Ascending aorta (tissue), 2 donors: ENCODE measurements around the gene NTRK3. TPM values are rescaled to one million over a fixed set of nuclear protein-coding genes. Genes with fewer than 3 reads are reported as not detected.
A peak's percentile ranks its signal among the peaks of the same experiment; 100 is the strongest.

ENCODE experiments used
- DNase-seq, 2 donors: peaks; one replicate each; pipeline ENCODE4 v3.0.0-alpha.2; 2019; ENCODE audit warnings: low spot score in 2 of 2
- H3K27ac ChIP-seq, 2 donors: fragments of 200-600 bp; sonication (generic); one replicate each; pipeline ENCODE4 v1.5.1; 2016 to 2017; ENCODE audit warnings: mild to moderate bottlenecking in 1 of 2
- H3K27me3 ChIP-seq: fragments of 200-600 bp; sonication (generic); one replicate; pipeline ENCODE4 v1.5.1; 2017
- H3K36me3 ChIP-seq, 2 donors: fragments of 200-600 bp; sonication (generic); one replicate each; pipeline ENCODE4 v1.5.1; 2016
- H3K4me1 ChIP-seq, 2 donors: fragments of 200-600 bp; sonication (generic); one replicate each; pipeline ENCODE4 v1.5.1; 2016 to 2017; ENCODE audit warnings: mild to moderate bottlenecking in 1 of 2
- H3K4me3 ChIP-seq, 2 donors: fragments of 200-600 bp; sonication (generic); one replicate each; pipeline ENCODE4 v1.5.1; 2016 to 2017; ENCODE audit warnings: mild to moderate bottlenecking in 1 of 2
- H3K9me3 ChIP-seq, 2 donors: fragments of 200-600 bp; sonication (generic); one replicate each; pipeline ENCODE4 v1.5.1; 2016
- intact Hi-C: fragments of 100-400 bp; cut with DNase I; formaldehyde crosslinking; loops from one replicate; pipeline ENCODE4 v1.15.1; 2023
- total RNA-seq: library from RNA; depleted of rRNA; stranded (reverse); fragments of >200 nt; gene quantifications from one replicate; pipeline ENCODE4 v1.1.0, GENCODE V29; 2016
- TF ChIP-seq, protein P1 (sequence below), 3 experiments: fragments of 200-600 bp in 2 of 3; fragments of 450-650 bp in 1 of 3; sonication (generic) in 2 of 3; IDR thresholded peaks; one replicate each; pipeline ENCODE4 v1.5.1; 2016 to 2019; ENCODE audit warnings: antibody characterized with exemption in 3 of 3, mild to moderate bottlenecking in 1 of 3, moderate library complexity in 1 of 3

The NTRK3 gene
- total RNA-seq, 1 donor from 2014 or later, result 52.7 TPM

DNA sequence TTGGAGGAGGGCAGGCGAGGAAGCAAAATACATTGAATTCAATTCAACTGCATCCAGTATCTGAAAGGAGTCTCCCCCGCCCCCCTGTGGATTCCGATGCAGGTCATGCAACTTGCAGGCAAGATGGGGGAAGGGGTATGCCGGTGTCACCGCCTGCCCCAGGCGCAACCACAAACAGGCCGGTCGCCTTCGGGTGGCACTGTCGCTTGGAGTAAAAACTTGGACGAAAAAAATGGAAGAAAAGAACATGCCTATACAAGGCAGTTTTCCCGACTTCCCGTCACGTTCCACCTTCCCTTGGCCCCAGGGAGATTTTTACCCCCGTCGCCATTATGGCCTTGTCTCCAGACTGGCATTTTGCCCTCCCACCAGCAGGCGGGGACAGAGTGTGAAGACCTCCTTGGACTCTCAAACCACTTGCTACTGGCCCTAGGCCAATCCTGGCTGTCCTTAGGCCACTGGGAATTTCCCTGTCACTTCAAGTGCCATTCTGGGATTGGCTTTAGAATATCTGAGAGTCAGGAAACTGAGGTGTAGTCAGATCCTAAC, 1.6 kb upstream of the NTRK3 start:
- TF ChIP-seq, protein P1, sequence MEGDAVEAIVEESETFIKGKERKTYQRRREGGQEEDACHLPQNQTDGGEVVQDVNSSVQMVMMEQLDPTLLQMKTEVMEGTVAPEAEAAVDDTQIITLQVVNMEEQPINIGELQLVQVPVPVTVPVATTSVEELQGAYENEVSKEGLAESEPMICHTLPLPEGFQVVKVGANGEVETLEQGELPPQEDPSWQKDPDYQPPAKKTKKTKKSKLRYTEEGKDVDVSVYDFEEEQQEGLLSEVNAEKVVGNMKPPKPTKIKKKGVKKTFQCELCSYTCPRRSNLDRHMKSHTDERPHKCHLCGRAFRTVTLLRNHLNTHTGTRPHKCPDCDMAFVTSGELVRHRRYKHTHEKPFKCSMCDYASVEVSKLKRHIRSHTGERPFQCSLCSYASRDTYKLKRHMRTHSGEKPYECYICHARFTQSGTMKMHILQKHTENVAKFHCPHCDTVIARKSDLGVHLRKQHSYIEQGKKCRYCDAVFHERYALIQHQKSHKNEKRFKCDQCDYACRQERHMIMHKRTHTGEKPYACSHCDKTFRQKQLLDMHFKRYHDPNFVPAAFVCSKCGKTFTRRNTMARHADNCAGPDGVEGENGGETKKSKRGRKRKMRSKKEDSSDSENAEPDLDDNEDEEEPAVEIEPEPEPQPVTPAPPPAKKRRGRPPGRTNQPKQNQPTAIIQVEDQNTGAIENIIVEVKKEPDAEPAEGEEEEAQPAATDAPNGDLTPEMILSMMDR (IDR thresholded peaks at IDR 0.05), result peak in 2 of 3 experiments; percentile 41 to 60
- Histone ChIP-seq H3K27me3 (no peaks in the 10 kb centered on the region), H3K4me1 (peaks cover 4 to 12% of the 10 kb centered on the region in 2 donors), H3K27ac (peak overlapping the region; percentile 83 to 86), H3K9me3 (no peaks in the 10 kb centered on the region), H3K4me3 (peak overlapping the region; percentile 76 to 79), H3K36me3 (no peaks in the 10 kb centered on the region)
- DNase-seq, result peak in 1 of 2 donors; percentile 90
- intact Hi-C loops, result loop anchor here (1.0 to 10.0 kb wide), 3 partner anchors 16 to 783 kb away; no protein-coding TSS in a partner anchor

DNA sequence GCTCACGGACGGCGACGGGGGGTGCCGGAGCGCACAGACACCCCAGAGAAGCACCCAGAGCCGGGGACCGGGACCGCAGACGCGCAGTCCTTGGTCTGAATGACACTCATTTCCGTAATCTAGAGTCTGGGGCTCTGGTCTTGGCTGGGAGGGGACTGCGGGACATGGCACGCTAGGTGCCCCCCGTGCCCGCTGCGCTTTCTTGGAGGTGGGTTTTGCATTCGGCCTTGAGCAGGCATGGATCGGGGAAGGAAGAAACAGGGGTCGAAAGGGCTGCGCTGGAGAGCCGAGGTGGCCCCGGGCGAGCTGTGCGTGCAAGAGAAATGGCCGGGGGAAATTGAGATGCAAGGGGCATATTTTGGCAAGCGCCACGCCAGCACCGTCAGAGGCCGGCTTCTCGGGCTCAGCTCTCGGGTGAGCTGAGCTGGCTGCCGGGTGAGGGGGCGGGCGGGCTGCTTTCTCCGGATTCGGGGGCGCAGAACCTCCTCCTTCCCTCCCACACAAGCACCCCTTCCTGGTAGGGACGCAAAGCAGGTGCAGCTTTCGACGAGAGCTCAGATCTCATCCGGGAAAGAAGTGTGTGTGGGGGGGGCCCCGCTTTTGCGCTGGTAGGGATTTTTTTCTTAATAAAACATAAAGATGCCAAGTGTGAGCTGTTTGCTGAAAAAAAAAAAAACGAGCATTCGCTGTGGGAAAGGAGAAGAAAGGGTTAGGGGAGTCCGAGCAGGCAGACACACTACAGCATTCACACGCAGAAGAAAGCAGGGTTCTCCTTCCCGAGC, 963 bp upstream of the NTRK3 start:
- peak overlapping the region; percentile 83 to 86 for H3K27ac ChIP-seq
- peaks cover 4 to 17% of the 10 kb centered on the region in 2 donors for H3K4me1 ChIP-seq
- no peak for DNase-seq
- no peaks in the 10 kb centered on the region for H3K36me3 ChIP-seq
- H3K4me3 ChIP-seq, result peak overlapping the region; percentile 76 to 79
- TF ChIP-seq, protein P1 (IDR thresholded peaks at IDR 0.05), result no peak
- no peaks in the 10 kb centered on the region for H3K9me3 ChIP-seq
- H3K27me3 ChIP-seq, result no peaks in the 10 kb centered on the region
- intact Hi-C loops, result loop anchor here (1.0 to 10.0 kb wide), 3 partner anchors 17 to 783 kb away; no protein-coding TSS in a partner anchor

GRCh38 chr15:88255484-88256278, 858 bp downstream of the NTRK3 start:
- H3K36me3 ChIP-seq, result no peaks in the 10 kb centered on the region
- H3K27me3 ChIP-seq, result no peaks in the 10 kb centered on the region
- intact Hi-C loops, result loop anchor here (5.0 to 10.0 kb wide), 2 partner anchors 638 to 781 kb away; no protein-coding TSS in a partner anchor
- H3K9me3 ChIP-seq, result no peaks in the 10 kb centered on the region
- peak overlapping the region; percentile 83 to 86 for H3K27ac ChIP-seq
- H3K4me1 ChIP-seq, result peaks cover 4 to 21% of the 10 kb centered on the region in 2 donors
- TF ChIP-seq, protein P1 (IDR thresholded peaks at IDR 0.05), result no peak
- DNase-seq, result peak in 1 of 2 donors; percentile 81
- H3K4me3 ChIP-seq, result peak overlapping the region; percentile 76 to 79

- no peaks in the 10 kb centered on the region for H3K27me3 ChIP-seq
- peak overlapping the region; percentile 76 to 79 for H3K4me3 ChIP-seq
- DNase-seq, result no peak
- TF ChIP-seq, protein P1 (IDR thresholded peaks at IDR 0.05), result no peak
- intact Hi-C loops, result loop anchor here (5.0 to 10.0 kb wide), 2 partner anchors 638 to 780 kb away; no protein-coding TSS in a partner anchor
- H3K27ac ChIP-seq, result peak overlapping the region; percentile 83 to 86
- no peaks in the 10 kb centered on the region for H3K36me3 ChIP-seq
- H3K9me3 ChIP-seq, result no peaks in the 10 kb centered on the region
- H3K4me1 ChIP-seq, result peaks cover 7 to 25% of the 10 kb centered on the region in 2 donors
Observed at GRCh38 chr15:88255087-88255483, 1.5 kb downstream of the NTRK3 start.

GRCh38 chr15:88252441-88252840, 4.1 kb downstream of the NTRK3 start:
- TF ChIP-seq, protein P1 (IDR thresholded peaks at IDR 0.05), result no peak
- Histone ChIP-seq H3K27me3 (no peaks in the 10 kb centered on the region), H3K36me3 (no peaks in the 10 kb centered on the region), H3K27ac (peak overlapping the region; percentile 83 to 86), H3K4me1 (peaks cover 25 to 45% of the 10 kb centered on the region in 2 donors), H3K9me3 (no peaks in the 10 kb centered on the region), H3K4me3 (no peak overlapping the region)
- intact Hi-C loops, result loop anchor here (10.0 kb wide), 1 partner anchor 778 kb away; no protein-coding TSS in a partner anchor
- DNase-seq, result no peak
